Measurements from ENCODE around the gene RANBP3.
"Not testable (repeated sequence)": the region's sequence is repeated elsewhere in the genome, so short reads cannot be mapped to it uniquely, and the experiment has no call there.

Gene RANBP3

DNA sequence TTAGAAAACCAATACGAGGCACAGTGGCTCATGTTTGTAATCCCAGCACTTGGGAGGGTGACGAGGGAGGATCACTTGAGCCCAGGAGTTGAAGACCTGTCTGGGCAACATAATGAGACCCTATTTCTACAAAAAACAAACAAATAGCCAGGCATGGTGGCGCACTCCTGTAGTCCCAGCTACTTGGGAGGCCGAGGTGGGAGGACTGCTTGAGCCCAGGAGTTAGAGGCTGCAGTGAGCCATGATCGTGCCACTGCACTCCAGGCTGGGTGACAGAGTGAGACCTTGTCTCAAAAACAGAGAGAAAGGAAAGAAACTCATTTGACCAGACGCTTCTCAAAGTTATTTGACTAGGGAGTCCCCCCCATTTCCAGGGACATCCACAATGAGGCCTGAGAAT, 14.7 kb downstream of the RANBP3 start:
- not testable (repeated sequence) for DNase-seq

- peak; percentile 51 for DNase-seq
Observed at GRCh38 chr19:5961969-5962945, 15.7 kb downstream of the RANBP3 start.

- DNase-seq: not testable (repeated sequence)
Observed at GRCh38 chr19:5961641-5961968, 16.3 kb downstream of the RANBP3 start.

GRCh38 chr19:5960005-5961001, 17.6 kb downstream of the RANBP3 start:
- DNase-seq: no peak

GRCh38 chr19:5959260-5960004, 18.5 kb downstream of the RANBP3 start:
- no peak for DNase-seq

GRCh38 chr19:5958851-5959122, 19.2 kb downstream of the RANBP3 start:
- DNase-seq: no peak

DNA sequence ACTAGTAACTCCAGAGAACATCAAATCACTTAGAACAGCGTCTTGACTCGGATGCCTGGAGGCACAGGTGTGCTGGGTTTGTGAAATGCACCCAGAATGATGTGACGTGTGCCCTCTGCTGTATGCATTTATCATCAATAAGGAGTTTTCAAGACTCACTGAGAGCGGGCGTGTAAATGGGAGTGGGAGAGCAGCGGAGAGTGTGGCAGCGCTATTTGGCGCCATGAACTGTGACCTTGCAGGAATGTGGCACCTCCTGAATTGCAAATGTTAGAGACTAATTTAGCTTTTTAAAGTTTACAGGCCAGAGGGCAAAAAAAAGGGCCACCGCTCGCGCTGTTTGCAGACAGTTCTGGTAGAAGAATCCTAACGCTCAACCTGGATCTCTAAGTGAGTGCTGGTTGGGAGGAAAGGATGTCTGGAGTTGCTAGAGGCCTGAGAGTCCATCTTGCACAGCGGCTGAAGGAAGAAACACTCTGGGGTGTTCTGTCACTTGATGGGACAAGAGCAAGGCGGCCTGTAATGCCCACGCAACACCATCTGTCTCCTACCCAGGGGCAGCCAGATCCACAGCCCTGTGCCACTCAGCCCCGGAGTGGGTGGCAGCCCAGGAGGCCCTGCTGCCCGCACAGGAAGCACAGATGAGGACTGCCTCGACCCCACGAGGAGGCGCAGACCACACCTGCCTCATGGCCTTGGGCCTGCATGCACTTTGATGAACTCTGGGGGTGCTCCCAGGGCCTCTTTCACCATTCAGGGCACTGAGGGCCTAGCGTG, 19.7 kb downstream of the RANBP3 start:
- no peak for DNase-seq

- no peak for DNase-seq
Observed at GRCh38 chr19:5957170-5957569, 20.8 kb downstream of the RANBP3 start.

GRCh38 chr19:5956728-5957127, 21.2 kb downstream of the RANBP3 start:
- no peak for DNase-seq

DNA sequence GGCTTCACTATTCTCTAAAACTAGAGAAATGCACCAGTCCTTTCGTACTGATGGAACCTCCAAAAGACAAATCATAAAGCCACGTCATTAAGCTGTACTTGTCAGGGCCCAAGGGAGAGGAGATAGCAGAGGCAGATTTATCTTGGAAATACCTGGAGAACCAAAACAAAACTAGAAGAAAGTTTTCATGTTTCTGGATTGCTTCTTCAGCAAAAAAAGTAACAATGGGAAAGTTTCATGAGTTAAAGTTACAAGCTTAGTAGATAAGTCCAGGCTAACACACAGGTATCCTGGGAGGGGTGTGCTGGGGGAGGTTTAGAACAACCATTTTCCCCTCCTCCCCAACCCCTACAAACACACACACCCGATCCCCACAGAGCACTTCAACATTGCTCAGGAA, 21.6 kb downstream of the RANBP3 start:
- DNase-seq: no peak

DNA sequence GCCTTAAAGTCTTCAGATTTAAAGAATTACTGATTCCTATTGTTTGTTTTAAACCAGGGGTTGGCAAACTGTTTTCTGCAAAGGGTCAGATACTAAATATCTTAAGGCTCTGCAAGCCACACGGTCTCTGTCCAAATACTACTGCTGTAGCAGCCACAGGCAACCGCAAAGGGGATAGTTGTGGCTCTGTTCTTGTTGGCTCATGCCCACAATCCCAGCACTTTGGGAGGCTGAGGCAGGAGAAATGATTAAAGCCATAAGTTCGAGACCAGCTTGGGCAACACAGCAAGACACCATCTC, 22.4 kb downstream of the RANBP3 start:
- no peak for DNase-seq

- DNase-seq: no peak
Observed at GRCh38 chr19:5954293-5954692, 23.6 kb downstream of the RANBP3 start.

- no peak for DNase-seq
Observed at GRCh38 chr19:5953680-5954213, 24.2 kb downstream of the RANBP3 start.

- no peak for DNase-seq
Observed at GRCh38 chr19:5953030-5953589, 24.8 kb downstream of the RANBP3 start.

DNA sequence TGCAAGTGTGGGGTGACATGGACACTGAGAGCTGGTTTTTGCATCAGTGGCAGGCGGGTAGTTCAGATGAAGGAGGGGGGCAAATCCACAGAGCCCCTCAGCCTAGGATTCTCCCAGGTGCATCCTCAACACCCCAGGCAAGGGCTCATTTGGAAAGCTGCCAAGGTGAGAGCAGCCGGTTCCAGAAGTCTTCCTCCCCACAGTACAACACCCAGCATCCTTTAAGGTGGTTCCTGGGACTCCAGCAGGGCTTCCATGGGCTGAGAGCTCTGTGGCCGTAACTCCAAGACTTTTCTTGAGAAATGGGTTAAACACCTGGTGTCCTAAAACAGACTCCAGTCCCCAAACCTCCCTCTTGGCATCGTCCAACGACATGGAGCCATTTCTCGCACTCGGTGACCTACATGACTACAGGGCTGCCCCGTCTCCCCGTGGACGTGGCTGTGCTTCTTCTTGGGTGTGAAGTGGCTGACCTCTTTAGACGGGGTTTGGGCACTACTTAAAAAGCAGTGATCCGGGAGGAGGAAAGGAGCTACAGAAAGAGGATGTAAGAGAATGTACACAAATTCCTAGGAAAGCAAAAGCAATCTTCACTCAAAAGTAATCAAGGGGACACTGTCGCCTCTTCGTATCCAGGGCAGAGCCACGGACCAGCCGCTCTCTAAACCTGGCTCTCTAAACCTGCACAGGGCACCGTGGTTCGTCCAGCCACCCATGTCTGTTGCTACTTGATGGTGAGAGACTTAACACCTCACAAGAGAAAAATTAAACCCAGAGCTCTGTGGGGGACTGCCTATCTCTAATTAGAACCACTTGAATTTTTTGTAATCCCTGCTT, 25.5 kb downstream of the RANBP3 start:
- no peak for DNase-seq

DNA sequence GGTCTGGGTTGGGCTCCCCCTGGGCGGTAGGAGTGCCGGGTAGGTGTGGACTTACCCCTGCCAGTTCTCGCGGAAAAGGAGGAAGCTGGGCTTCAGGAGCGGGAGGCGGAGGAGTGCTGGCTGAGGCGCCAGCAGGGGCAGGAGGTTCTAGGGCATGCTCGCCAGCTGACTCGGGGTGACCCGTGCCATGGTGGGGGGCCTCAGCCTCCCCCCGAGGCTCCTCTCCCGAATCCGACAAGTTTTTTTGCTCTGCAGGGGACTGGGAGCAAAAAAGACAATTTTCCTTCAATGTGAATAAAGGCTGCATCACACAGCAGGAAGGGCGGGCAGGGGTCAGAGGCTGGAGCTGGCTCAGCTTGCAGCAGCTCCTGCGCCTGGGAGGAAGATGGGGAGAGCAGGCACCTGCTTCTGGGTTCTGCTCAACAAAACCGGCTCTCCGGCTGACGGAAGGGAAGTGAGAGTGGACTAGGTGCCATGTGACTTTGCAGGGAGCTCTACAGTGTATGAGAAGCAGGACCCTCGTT, 26.5 kb downstream of the RANBP3 start:
- no peak for DNase-seq

DNA sequence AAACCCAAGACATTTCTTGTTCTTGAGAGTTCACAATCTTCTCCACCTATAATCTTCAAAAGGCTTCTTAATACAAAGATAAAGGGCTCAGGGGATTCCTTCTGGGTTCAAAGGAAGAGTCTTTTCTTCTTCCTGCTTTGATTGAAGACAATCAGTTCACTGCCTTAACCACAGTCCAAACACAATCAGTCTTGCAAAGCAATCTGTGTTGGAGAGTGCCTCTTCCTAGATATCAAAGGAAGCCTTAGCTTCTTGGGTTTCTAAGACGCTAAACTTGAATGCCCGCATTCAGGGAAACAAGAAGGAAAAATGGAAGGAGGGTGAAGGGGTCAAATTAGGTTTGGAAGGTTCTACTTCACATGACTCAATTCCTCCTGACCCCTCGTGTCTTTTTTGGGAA, 27.2 kb downstream of the RANBP3 start:
- no peak for DNase-seq

GRCh38 chr19:5949792-5950305, 28.1 kb downstream of the RANBP3 start:
- DNase-seq: no peak

DNA sequence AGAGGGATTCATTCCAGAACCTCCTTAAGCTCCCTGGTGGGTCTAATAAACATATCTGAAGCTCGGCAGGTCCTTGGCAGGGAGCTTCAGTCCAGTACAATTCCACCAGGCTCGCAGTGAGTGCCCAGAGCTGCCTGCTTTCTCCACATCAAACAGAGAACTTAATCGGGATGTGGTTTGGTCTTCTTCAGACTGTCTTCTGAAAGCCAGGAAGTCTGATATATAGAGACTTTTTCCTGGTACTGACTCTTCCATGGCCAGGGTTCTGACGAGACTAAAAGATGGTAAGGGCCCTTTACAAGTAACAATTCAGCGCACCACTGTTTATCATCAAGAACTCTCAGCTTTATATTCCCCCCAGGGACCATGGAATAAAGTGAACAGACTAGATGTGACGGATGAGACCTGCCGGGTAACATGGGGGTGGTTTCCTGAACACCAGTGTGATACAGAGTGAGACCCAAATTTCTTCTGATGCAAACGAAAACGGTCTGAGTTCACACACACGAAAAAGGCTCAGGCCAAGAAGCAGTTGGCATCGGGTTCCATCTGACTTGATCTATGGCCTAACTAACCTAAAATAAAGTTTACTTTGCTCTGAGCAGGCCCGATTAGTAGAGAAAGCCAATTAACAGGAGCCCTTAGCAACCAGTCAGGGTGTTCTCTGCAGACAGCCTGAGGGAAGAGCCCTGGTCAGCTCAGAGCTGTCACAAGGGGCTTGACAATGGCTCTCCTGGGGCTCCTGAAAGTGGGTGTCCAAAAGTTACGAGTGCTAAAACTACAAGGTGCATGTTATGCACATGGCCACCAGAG, 29.0 kb downstream of the RANBP3 start:
- no peak for DNase-seq
